ENCODE data around the gene TGFBR1.

- TF ChIP-seq POLR2A (IDR thresholded peaks at IDR 0.05) (no peak), CTCF (IDR thresholded peaks at IDR 0.05) (no peak)
Observed at GRCh38 chr9:99101271-99101670, 3.6 kb upstream of the TGFBR1 start.

Measured in gastroesophageal sphincter (tissue), 3 donors.